HPDE6-E6E7 (cell line): ENCODE measurements around the gene SYNPO2.
"Not testable (repeated sequence)": the region's sequence is repeated elsewhere in the genome, so short reads cannot be mapped to it uniquely, and the experiment has no call there.

Experiments used
- DNase-seq: peaks from one replicate; pipeline ENCODE4 v3.0.0; 2011; ENCODE audit warnings: missing footprints; ENCODE audit errors: extremely low spot score

The SYNPO2 gene

GRCh38 chr4:118878507-118878906, 10.1 kb upstream of the SYNPO2 start:
- not testable (repeated sequence) for DNase-seq

DNA sequence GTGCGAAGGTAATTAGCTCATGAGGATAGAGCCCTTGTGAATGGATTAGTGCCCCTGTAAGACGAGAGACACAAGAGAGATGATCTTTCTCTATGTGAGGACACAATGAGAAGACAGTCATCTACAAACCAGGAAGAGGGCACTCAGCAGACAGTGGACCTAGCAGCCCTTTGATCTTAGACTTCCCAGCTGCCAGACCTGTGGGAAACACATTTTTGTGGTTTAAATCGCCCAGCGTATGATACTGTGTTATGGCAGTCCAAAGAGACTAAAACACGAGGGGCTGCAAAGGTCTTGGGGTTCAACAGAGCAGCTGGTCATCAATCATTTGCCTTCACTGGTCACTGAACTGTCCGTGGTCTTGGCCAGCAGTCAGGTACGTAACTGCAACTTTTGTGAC, 9.2 kb upstream of the SYNPO2 start:
- no peak for DNase-seq

DNA sequence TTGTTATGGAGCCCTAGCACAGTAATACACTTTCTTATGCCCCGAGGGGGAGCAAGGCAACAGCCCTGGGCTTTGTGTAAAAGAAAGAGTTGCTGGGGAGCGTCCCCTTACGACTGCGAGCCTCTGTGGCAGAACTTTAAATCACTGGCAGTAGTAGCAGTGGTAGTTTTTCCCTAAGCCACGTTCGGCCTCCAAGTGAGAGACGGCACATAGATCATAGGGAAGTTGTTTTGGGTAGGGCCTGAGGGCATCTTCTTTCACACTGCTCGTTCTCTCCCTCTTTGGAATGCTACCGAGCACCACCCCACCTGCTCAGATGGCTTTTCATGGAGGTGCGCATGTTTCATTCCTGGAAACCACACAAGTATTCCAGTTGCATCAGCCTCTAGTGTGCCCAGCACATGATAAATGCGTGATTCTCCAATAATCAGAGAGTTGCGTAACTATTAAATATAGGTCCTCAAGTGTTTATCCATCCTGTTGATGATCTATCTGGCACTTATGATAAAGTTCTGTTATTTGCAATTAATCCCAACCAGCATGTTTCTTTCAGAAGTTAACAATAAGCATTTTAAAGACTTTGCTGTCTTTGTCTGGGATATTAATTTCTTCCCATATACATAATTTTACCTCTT, 7.0 kb upstream of the SYNPO2 start:
- no peak for DNase-seq

DNA sequence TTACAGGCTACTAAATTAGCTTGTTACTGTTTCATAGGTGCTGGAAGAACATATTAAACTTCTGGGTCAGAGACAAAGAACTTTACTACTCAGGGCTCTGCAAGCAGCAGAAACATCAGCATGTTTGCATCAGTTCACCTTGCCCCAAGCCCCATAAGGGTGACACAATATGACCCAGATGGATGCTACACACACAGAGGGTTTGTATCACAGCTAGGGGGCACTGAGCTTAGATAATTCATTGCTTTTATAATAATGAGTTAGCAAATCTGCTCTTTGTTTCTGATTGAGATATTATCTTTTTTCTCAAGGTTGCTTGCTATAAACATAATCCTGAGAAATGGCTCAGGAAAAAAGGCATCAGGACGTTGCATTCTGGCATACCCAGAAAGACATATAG, 4.8 kb upstream of the SYNPO2 start:
- DNase-seq, result no peak

- no peak for DNase-seq
Observed at GRCh38 chr4:118884716-118885115, 3.9 kb upstream of the SYNPO2 start.

- no peak for DNase-seq
Observed at GRCh38 chr4:118889312-118889691, 648 bp downstream of the SYNPO2 start.

- no peak for DNase-seq
Observed at GRCh38 chr4:118894034-118894433, 5.4 kb downstream of the SYNPO2 start.

DNA sequence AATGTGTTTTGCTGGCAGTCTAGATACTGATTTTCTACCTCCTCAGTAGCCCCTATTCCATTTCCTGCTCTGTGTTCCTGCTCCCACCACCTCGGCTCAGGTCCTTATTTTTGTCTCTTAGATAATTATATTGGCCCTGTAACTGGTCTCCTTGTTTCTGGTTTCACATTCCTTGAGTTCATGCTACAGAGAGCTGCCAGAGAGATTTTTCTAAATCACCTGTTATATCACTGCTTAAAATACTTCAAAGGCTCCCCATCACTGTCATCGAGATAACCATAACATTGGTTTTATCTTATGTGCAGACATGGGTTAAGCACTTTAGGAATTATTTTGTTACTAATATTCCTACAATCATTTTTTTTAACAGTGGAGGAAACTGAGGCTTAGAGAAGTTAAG, 9.6 kb downstream of the SYNPO2 start:
- no peak for DNase-seq

DNA sequence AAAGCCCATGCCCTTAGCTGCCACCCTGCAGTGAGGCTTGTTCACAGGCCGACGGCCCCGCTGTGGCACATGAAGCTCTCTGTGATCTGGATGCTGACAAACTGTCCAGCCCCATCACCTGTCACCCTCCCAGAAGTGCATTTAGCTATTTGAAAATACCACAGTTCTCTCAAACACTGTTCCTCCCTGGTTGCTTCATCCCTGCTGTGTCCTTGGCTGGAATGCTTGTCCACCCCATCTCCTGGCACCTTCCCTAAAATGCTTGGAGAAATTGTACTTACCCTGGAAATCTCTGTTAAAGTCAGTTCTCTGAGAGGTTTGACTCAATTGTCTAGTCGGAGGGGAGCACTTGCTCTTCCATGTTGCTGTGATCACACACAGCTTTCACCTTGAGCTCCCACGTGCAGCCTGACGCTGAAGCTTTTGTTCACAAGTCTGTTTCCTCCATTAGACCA, 10.1 kb downstream of the SYNPO2 start:
- DNase-seq, result no peak

DNA sequence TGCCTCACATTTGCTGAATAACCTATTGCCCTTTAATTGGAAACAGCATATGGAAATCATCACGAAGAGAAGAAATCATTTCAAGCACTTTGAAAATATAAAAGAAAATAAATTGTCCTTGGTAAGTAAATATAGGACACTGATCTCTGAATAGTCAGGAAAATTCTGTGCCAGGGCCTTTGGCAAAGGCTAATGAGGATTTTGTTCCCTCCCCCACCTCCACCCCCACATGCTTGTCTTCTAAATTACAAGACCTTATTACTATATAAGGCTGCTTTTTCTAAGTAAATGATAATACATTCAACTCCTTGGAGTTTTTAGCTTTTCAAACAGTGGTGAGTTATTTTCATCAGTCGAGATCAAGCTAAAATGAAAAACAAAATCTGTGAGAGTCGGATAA, 15.8 kb downstream of the SYNPO2 start:
- DNase-seq, result no peak

DNA sequence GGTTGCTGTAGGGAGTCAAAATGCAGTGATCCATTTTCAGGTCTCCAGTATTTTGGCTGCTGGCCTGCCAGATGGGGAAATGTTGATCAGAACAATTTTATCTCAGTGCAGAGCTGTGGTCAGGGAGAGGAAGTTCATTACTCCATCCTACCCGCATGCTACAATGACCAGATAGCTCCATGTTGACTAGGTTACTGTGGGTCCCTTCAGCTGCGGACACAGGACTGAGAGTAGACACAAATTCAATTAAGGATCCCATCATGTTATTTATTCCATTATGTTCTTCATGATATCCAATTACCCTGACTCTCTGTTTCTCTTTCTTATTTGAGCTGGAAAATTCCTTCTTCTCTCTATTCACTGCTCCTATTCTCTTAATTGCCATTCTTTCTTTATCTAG, 16.3 kb downstream of the SYNPO2 start:
- no peak for DNase-seq

GRCh38 chr4:118905566-118905965, 16.9 kb downstream of the SYNPO2 start:
- no peak for DNase-seq

DNA sequence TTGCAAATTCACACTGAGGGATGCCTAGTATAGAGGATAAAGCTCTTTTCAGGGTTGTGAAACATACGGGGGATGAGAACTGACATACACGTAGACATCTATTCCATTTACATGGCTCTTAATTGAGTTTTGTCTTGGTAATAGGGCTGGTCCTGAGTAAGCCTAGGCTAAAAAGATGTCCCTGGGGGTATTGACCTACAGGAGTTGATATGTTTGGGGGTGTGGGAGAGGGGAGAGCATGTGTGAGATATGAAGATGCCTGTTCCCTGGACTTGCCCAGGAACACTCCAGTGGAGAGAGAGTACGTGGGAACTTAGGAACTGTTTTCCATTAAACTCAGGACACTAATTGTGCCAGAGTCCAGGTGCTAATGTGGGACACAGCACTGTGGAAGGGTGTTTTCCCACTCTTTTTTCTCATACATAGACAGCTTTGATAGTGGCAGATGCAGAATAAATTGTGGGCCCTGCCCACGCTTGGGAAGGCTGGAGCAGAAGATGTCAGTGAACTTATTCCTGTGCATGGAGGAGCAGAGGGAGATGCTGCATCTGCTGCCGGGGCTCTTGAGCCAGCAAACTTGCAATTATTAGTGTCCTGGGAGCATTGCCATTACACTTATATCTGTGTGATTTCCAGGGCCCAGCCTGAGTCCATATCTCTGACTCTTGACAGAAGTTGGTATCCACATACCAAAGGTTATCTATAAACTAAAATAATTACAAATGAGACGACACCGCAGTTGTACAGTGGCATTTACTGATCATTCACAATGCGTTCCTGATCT, 20.7 kb downstream of the SYNPO2 start:
- no peak for DNase-seq

DNA sequence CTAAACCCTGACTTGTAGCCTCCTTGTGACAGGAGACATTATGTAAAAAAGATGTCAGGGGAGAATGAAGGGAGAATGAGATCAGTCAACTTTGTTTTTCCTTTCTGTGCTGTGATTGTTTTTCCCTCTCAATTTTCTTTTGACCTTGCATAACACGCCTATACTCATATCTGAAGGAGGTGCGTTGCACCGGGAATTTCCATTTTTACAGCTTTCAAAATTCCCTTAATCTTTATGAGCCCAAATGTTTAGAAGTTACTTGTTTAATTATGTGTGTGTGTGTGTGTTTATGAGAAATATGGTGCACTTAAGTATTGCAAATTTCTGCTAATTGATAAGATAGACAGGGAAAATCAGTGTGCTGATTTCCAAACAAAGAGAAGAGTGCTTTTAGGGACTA, 21.6 kb downstream of the SYNPO2 start:
- DNase-seq, result no peak

DNA sequence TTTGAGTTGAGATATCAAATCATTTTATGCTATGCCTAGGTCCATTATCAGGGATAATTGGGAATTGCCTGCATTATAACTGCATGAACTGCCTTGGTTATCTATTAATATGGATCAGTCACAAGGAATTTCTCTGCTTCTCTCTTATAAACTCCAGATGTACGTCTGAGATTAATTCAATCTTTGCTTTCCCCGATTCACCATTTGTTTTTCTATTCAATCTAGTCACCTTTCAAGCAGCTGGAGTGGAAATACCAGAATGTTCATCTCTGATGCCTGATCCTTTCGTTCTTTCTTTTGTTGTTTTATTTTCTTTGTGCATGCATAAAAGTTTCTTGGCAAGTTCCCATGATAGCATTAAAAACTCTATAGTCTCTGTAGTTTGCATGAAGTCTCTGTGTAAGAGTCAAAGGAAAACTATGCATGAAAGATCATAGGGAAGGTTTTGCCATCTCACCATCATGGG, 22.6 kb downstream of the SYNPO2 start:
- no peak for DNase-seq

DNA sequence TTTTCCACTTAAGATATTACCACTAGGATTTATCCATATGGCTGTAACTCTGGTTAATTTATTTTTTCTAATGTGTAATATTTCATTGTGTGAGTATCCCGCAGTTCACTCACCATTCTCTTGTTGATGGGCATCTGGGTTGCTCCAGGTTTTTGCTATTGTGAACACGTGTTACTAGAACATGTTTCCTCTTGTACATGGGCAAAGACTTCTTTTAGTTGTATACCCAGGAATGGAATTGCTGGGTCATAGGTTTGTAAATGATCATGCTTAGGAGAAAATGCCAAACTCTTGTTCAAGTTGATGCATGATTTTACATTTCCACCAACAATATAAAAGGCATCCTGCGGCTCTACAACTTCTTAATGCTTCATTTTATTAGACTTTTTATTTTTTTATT, 26.8 kb downstream of the SYNPO2 start:
- no peak for DNase-seq

GRCh38 chr4:118916691-118917289, 28.1 kb downstream of the SYNPO2 start:
- DNase-seq, result no peak

DNA sequence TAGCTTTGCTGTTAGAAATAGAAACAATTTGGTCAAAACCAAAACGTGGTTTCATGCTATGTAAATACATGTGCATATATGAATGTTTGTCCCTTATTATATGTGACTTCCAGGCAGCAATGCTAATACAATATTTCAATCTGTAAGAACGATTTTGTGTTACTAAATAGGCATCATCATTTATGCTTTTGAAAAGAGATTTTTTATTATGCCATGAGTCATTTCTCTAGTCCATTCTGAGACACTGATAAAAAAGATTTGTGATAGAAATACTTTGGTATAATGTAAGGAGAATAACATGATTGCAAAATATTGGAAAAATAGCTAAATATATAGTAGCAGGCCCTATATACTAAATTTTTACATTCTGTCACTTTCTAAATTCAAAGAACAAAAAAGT, 28.9 kb downstream of the SYNPO2 start:
- DNase-seq, result no peak

GRCh38 chr4:118918388-118918787, 29.7 kb downstream of the SYNPO2 start:
- DNase-seq, result peak; percentile 12

- no peak for DNase-seq
Observed at GRCh38 chr4:118920247-118920646, 31.6 kb downstream of the SYNPO2 start.

- DNase-seq, result no peak
Observed at GRCh38 chr4:118921786-118922185, 33.1 kb downstream of the SYNPO2 start.

GRCh38 chr4:118923891-118924290, 35.2 kb downstream of the SYNPO2 start:
- no peak for DNase-seq

GRCh38 chr4:118927974-118928373, 39.3 kb downstream of the SYNPO2 start:
- no peak for DNase-seq
